ENCODE data around the gene TARS1.

DNA sequence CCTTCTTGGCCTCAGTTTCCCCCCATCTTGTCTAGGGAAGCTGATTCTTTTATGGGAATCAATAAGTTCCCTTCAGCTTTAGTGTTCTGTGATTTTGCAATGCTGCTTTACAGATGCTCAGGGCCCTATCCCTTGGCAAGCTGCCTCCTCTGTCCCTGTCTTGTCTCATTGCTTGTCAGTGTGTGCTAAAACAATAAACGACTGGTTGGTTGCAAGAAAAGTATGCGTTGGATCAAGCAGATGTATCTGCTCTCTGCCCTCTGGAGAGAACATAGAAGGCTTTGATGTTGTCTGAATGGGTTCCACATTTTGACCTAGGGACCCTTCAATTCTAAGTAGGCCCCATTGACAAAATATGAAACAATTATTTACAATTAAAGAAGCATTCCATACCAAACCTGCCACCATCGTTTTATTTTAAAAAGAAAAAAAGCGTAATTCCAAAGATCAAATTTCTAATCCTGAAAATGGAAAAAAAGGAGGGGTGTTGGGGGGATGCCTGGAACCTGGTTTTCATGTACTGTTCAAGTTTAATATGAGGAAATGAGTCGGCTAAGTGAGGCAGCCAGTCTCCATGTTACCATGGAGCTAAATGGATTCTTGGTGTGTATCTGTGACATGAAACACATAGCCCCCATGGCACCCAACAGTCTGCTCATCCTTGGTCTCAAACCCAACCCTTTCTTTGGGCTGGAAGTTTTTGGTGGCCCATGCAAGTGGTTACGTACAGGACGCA, 31.2 kb upstream of the TARS1 start:
- TF ChIP-seq POLR2AphosphoS5 (IDR thresholded peaks at IDR 0.05; ENCODE audit: low read depth, low read length): no peak
- no peak for TF ChIP-seq SIN3A (IDR thresholded peaks at IDR 0.05; ENCODE audit: borderline replicate concordance, insufficient read depth, low read length)
- TF ChIP-seq TAF1 (IDR thresholded peaks at IDR 0.05; ENCODE audit: borderline replicate concordance, insufficient read depth, low read length): no peak
